ENCODE data around the gene SACS. TPM values are rescaled to one million over a fixed set of nuclear protein-coding genes. Genes with fewer than 3 reads are reported as not detected.

The SACS gene
- total RNA-seq, 1 experiment from 2014 or later = 11.6 TPM

DNA sequence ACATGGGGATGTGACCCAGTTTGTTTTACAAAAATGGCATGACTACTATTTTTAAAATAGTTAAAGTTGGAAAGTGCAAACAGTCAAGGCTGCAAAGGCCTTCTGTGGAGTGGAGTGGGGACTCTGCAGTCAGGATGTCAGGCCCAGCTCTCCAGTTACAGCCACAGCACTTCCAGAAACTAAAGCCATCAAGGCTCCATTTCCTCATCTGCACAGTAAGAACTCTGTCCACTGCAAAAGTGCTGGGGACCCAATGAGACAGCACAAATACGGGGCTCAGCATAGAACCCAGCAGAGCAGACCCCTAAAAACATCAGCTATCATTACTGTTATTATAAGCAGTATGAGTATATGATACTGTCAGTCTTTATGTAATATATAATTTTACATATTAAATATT lies 73.6 kb downstream of the SACS start:
- DNase-seq = no peak
- intact Hi-C loops (cut with micrococcal nuclease; ENCODE audit: unreplicated experiment) = no loop called here
- CTCF ChIA-PET = no interaction called here
- Mint-ChIP-seq H3K4me1 (ENCODE audit: low read depth, unreplicated experiment) (no peaks in the 10 kb centered on the region), H3K9me3 (ENCODE audit: low read depth, unreplicated experiment) (no peaks in the 10 kb centered on the region), H3K27ac (ENCODE audit: unreplicated experiment) (no peak overlapping the region), H3K36me3 (ENCODE audit: insufficient read depth, unreplicated experiment) (peaks cover 4% of the 10 kb centered on the region), H3K4me3 (ENCODE audit: low read depth, unreplicated experiment) (no peak overlapping the region), H3K27me3 (ENCODE audit: unreplicated experiment) (no peaks in the 10 kb centered on the region)
- BruUV-seq (replicated peaks) = no TSS peak
- TF ChIP-seq, protein P1, sequence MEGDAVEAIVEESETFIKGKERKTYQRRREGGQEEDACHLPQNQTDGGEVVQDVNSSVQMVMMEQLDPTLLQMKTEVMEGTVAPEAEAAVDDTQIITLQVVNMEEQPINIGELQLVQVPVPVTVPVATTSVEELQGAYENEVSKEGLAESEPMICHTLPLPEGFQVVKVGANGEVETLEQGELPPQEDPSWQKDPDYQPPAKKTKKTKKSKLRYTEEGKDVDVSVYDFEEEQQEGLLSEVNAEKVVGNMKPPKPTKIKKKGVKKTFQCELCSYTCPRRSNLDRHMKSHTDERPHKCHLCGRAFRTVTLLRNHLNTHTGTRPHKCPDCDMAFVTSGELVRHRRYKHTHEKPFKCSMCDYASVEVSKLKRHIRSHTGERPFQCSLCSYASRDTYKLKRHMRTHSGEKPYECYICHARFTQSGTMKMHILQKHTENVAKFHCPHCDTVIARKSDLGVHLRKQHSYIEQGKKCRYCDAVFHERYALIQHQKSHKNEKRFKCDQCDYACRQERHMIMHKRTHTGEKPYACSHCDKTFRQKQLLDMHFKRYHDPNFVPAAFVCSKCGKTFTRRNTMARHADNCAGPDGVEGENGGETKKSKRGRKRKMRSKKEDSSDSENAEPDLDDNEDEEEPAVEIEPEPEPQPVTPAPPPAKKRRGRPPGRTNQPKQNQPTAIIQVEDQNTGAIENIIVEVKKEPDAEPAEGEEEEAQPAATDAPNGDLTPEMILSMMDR (IDR thresholded peaks at IDR 0.05; ENCODE audit: unreplicated experiment) = no peak

DNA sequence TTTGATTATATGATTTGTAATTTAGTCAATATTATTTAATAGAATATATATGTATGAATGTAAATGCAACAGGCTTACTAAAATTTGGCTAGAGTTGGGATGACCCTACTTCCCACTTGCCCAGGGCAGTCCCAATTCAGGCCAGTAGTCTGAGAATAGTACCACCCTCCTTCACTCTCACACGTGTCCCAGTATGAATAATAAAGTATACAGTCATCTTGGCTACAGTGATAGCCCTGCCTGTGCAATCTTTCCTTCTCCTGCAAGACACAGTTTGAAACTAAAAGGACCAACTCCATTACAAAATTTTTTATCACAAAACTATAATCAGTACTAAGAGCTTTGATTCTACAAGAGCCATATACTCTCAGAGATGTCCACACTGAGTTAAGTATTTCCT lies 76.2 kb downstream of the SACS start:
- no peaks in the 10 kb centered on the region for H3K27me3 Mint-ChIP-seq (ENCODE audit: unreplicated experiment)
- no TSS peak for BruUV-seq (replicated peaks)
- intact Hi-C loops (cut with micrococcal nuclease; ENCODE audit: unreplicated experiment) = no loop called here

DNA sequence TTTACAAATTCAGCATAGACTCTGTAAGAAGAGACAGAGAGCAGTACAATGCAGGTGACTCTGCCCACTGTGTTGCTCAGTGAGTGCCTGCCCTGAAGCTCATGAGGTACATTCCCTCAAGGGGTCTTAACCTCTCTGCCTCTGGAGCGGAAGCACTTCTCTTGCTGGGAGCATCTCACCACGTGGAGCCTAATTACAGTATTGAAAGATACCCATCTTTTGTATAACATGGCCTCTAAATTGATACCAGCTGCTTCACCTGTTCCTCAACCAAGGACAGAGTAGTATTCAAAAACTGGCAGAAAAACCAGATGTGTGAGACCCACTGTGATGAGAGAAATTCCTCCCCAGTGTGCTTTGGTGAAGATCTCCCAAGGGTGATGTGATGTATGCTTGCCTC lies 77.1 kb downstream of the SACS start:
- no peaks in the 10 kb centered on the region for H3K9me3 Mint-ChIP-seq (ENCODE audit: low read depth, unreplicated experiment)
- CTCF ChIA-PET = no interaction called here
- TF ChIP-seq, protein P1 (IDR thresholded peaks at IDR 0.05; ENCODE audit: unreplicated experiment) = no peak
- DNase-seq = no peak
- no peak overlapping the region for H3K4me3 Mint-ChIP-seq (ENCODE audit: low read depth, unreplicated experiment)
- no peak overlapping the region for H3K27ac Mint-ChIP-seq (ENCODE audit: unreplicated experiment)
- no peaks in the 10 kb centered on the region for H3K4me1 Mint-ChIP-seq (ENCODE audit: low read depth, unreplicated experiment)
- H3K36me3 Mint-ChIP-seq (ENCODE audit: insufficient read depth, unreplicated experiment) = no peaks in the 10 kb centered on the region
- intact Hi-C loops (cut with micrococcal nuclease; ENCODE audit: unreplicated experiment) = no loop called here
- BruUV-seq (replicated peaks) = no TSS peak
- no peaks in the 10 kb centered on the region for H3K27me3 Mint-ChIP-seq (ENCODE audit: unreplicated experiment)

More for the DNA sequence above, 76.2 kb downstream of the SACS start:
- no peak overlapping the region for H3K4me3 Mint-ChIP-seq (ENCODE audit: low read depth, unreplicated experiment)
- CTCF ChIA-PET = no interaction called here
- DNase-seq = no peak
- H3K27ac Mint-ChIP-seq (ENCODE audit: unreplicated experiment) = no peak overlapping the region
- no peaks in the 10 kb centered on the region for H3K9me3 Mint-ChIP-seq (ENCODE audit: low read depth, unreplicated experiment)
- H3K36me3 Mint-ChIP-seq (ENCODE audit: insufficient read depth, unreplicated experiment) = no peaks in the 10 kb centered on the region
- TF ChIP-seq, protein P1 (IDR thresholded peaks at IDR 0.05; ENCODE audit: unreplicated experiment) = no peak
- no peaks in the 10 kb centered on the region for H3K4me1 Mint-ChIP-seq (ENCODE audit: low read depth, unreplicated experiment)

- CTCF ChIA-PET = no interaction called here
- H3K36me3 Mint-ChIP-seq (ENCODE audit: insufficient read depth, unreplicated experiment) = no peaks in the 10 kb centered on the region
- H3K9me3 Mint-ChIP-seq (ENCODE audit: low read depth, unreplicated experiment) = no peaks in the 10 kb centered on the region
- intact Hi-C loops (cut with micrococcal nuclease; ENCODE audit: unreplicated experiment) = no loop called here
- no peak for DNase-seq
- BruUV-seq (replicated peaks) = no TSS peak
- no peak overlapping the region for H3K4me3 Mint-ChIP-seq (ENCODE audit: low read depth, unreplicated experiment)
- H3K27ac Mint-ChIP-seq (ENCODE audit: unreplicated experiment) = no peak overlapping the region
- H3K27me3 Mint-ChIP-seq (ENCODE audit: unreplicated experiment) = no peaks in the 10 kb centered on the region
- H3K4me1 Mint-ChIP-seq (ENCODE audit: low read depth, unreplicated experiment) = peaks cover 9% of the 10 kb centered on the region
- TF ChIP-seq, protein P1 (IDR thresholded peaks at IDR 0.05; ENCODE audit: unreplicated experiment) = no peak
Measured at GRCh38 chr13:23354520-23354919, 79.0 kb downstream of the SACS start.

- H3K27ac Mint-ChIP-seq (ENCODE audit: unreplicated experiment) = no peak overlapping the region
- CTCF ChIA-PET = no interaction called here
- intact Hi-C loops (cut with micrococcal nuclease; ENCODE audit: unreplicated experiment) = no loop called here
- TF ChIP-seq, protein P1 (IDR thresholded peaks at IDR 0.05; ENCODE audit: unreplicated experiment) = no peak
- no peaks in the 10 kb centered on the region for H3K9me3 Mint-ChIP-seq (ENCODE audit: low read depth, unreplicated experiment)
- no peak overlapping the region for H3K4me3 Mint-ChIP-seq (ENCODE audit: low read depth, unreplicated experiment)
- no peak for DNase-seq
- no peaks in the 10 kb centered on the region for H3K27me3 Mint-ChIP-seq (ENCODE audit: unreplicated experiment)
- H3K4me1 Mint-ChIP-seq (ENCODE audit: low read depth, unreplicated experiment) = peaks cover 11% of the 10 kb centered on the region
- BruUV-seq (replicated peaks) = no TSS peak
- no peaks in the 10 kb centered on the region for H3K36me3 Mint-ChIP-seq (ENCODE audit: insufficient read depth, unreplicated experiment)
Measured at GRCh38 chr13:23352161-23352560, 81.3 kb downstream of the SACS start.
